Lung (tissue), 12 donors: ENCODE measurements around the gene ADAMTSL1. TPM values are rescaled to one million over a fixed set of nuclear protein-coding genes. Genes with fewer than 3 reads are reported as not detected.
"Not testable (repeated sequence)": the region's sequence is repeated elsewhere in the genome, so short reads cannot be mapped to it uniquely, and the experiment has no call there.

Source experiments
- ATAC-seq: fragments of 200-7000 bp; cut with Tn5 transposase; one replicate; pipeline ENCODE4 v1.9.1; 2020; ENCODE audit warnings: moderate number of reproducible peaks; ENCODE audit not compliant: insufficient read depth, low FRiP score
- DNase-seq, 3 donors: peaks; one replicate each; pipeline ENCODE4 v3.0.0-alpha.2; 2013 to 2017
- H3K27ac ChIP-seq, 2 donors: one replicate each; pipeline ENCODE4 v1.5.1; 2013; ENCODE audit warnings: mild to moderate bottlenecking in 2 of 2, moderate library complexity in 2 of 2, control low read depth in 1 of 2, inconsistent platforms in 1 of 2, low read depth in 1 of 2, low read length in 1 of 2
- H3K27me3 ChIP-seq, 3 donors: one replicate each; pipeline ENCODE4 v1.5.1; 2013; ENCODE audit warnings: low read length in 2 of 3; ENCODE audit not compliant: control insufficient read depth in 3 of 3, insufficient read depth in 3 of 3
- H3K36me3 ChIP-seq, 4 donors: one replicate each; pipeline ENCODE4 v1.5.1; 2013; ENCODE audit warnings: low read length in 4 of 4, mild to moderate bottlenecking in 1 of 4, moderate library complexity in 1 of 4; ENCODE audit not compliant: control insufficient read depth in 4 of 4, insufficient read depth in 4 of 4
- H3K4me1 ChIP-seq, 5 donors: one replicate each; pipeline ENCODE4 v1.5.1; 2013; ENCODE audit warnings: low read length in 5 of 5, mild to moderate bottlenecking in 2 of 5, moderate library complexity in 1 of 5; ENCODE audit not compliant: control insufficient read depth in 5 of 5, insufficient read depth in 5 of 5
- H3K4me3 ChIP-seq: one replicate; pipeline ENCODE4 v1.5.1; 2013; ENCODE audit warnings: mild to moderate bottlenecking, control low read depth, moderate library complexity
- H3K9ac ChIP-seq, 2 donors: one replicate each; pipeline ENCODE4 v1.5.1; 2013; ENCODE audit warnings: low read length in 2 of 2, control low read depth in 1 of 2; ENCODE audit not compliant: insufficient read depth in 1 of 2
- H3K9me3 ChIP-seq, 4 donors: one replicate each; pipeline ENCODE4 v1.5.1; 2013; ENCODE audit warnings: low read length in 3 of 4, mild to moderate bottlenecking in 1 of 4, moderate library complexity in 1 of 4; ENCODE audit not compliant: control insufficient read depth in 4 of 4, insufficient read depth in 3 of 4
- WGBS, 2 donors: extraction: QIAGEN DNeasy Blood & Tissue Kit; methylation state at CpG; one replicate each; pipeline ENCODE4 v1.1.7; 2013; 5-methylcytosine and 5-hydroxymethylcytosine counted together
- polyA plus RNA-seq, 2 donors: library from polyadenylated mRNA; stranded (reverse); fragments of 200-250 nt; gene quantifications; one replicate each; pipeline ENCODE4 v1.2.1, GENCODE V29; 2013
- total RNA-seq, 2 donors: library from RNA; depleted of rRNA in 1 of 2; stranded (reverse); fragments of >200 nt in 1 of 2; gene quantifications; one replicate each; pipeline ENCODE4 v1.2.1, GENCODE V29; 2014 to 2021
- TF ChIP-seq, protein P1 (sequence below): IDR thresholded peaks from 2 replicates; pipeline ENCODE4 v1.5.1; 2012; ENCODE audit warnings: mild to moderate bottlenecking; ENCODE audit errors: control extremely low read depth, extremely low read depth
- donor health status: control.
- donor health status: control.
- donor health status: Bipolar disorder and iron deficiency.
- donor health status: healthy.
- donor health status: DM: yes; HTN: yes; CAD: no.

The ADAMTSL1 gene
- total and polyA plus RNA-seq, 4 donors = 0.25 to 36.2 (median 1.4) TPM

GRCh38 chr9:18865542-18865941 lies 391.6 kb downstream of the ADAMTSL1 start:
- H3K9me3 ChIP-seq = peaks cover 0 to 12% (median 2%) of the 10 kb centered on the region in 4 donors
- ATAC-seq (no peak), DNase-seq (no peak)
- no peak overlapping the region for H3K9ac ChIP-seq
- WGBS, 2 donors = 90 to 96% methylated on average over 3 of the region's 3 CpGs
- H3K27me3 ChIP-seq = no peaks in the 10 kb centered on the region
- TF ChIP-seq, protein P1, sequence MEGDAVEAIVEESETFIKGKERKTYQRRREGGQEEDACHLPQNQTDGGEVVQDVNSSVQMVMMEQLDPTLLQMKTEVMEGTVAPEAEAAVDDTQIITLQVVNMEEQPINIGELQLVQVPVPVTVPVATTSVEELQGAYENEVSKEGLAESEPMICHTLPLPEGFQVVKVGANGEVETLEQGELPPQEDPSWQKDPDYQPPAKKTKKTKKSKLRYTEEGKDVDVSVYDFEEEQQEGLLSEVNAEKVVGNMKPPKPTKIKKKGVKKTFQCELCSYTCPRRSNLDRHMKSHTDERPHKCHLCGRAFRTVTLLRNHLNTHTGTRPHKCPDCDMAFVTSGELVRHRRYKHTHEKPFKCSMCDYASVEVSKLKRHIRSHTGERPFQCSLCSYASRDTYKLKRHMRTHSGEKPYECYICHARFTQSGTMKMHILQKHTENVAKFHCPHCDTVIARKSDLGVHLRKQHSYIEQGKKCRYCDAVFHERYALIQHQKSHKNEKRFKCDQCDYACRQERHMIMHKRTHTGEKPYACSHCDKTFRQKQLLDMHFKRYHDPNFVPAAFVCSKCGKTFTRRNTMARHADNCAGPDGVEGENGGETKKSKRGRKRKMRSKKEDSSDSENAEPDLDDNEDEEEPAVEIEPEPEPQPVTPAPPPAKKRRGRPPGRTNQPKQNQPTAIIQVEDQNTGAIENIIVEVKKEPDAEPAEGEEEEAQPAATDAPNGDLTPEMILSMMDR = no peak
- H3K36me3 ChIP-seq = no peaks in the 10 kb centered on the region
- H3K27ac ChIP-seq = no peak overlapping the region
- H3K4me3 ChIP-seq = no peak overlapping the region
- peaks cover 0 to 34% (median 8%) of the 10 kb centered on the region in 5 donors for H3K4me1 ChIP-seq

- Histone ChIP-seq H3K4me3 (no peak overlapping the region), H3K9me3 (peaks cover 0 to 12% (median 2%) of the 10 kb centered on the region in 4 donors), H3K9ac (no peak overlapping the region), H3K4me1 (peaks cover 0 to 33% (median 3%) of the 10 kb centered on the region in 5 donors), H3K36me3 (no peaks in the 10 kb centered on the region), H3K27me3 (no peaks in the 10 kb centered on the region), H3K27ac (no peak overlapping the region)
- no peak for ATAC-seq
- WGBS, 2 donors = 95 to 96% methylated on average over 4 of the region's 4 CpGs
- DNase-seq = no peak
- TF ChIP-seq, protein P1 = no peak
Observed at GRCh38 chr9:18866121-18866831, 392.3 kb downstream of the ADAMTSL1 start.

GRCh38 chr9:18869725-18870124 lies 395.8 kb downstream of the ADAMTSL1 start:
- TF ChIP-seq, protein P1 = no peak
- Histone ChIP-seq H3K27ac (no peak overlapping the region), H3K4me1 (peaks cover 0 to 1% (median 0%) of the 10 kb centered on the region in 5 donors), H3K27me3 (no peaks in the 10 kb centered on the region), H3K4me3 (no peak overlapping the region), H3K36me3 (no peaks in the 10 kb centered on the region), H3K9me3 (peaks cover 0 to 12% (median 2%) of the 10 kb centered on the region in 4 donors), H3K9ac (no peak overlapping the region)
- DNase-seq (no peak), ATAC-seq (no peak)

DNA sequence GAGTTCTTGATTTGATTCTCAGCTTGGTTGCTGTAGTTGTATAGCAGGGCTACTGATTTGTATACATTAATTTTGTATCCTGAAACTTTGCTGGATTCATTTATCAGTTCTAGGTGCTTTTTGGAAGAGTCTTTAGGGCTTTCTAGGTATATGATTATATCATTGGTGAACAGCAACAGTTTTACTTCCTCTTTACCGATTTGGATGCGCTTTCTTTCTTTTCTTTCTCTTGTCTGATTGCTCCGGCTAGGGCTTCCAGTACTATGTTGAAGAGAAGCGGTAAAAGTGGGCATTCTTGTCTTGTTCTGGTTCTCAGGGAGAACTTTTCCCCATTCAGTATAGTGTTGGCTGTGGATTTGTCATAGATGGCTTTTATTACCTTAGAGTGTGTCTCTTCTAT lies 400.1 kb downstream of the ADAMTSL1 start:
- Histone ChIP-seq H3K4me3 (no peak overlapping the region), H3K9me3 (peaks cover 0 to 6% (median 2%) of the 10 kb centered on the region in 4 donors), H3K27ac (no peak overlapping the region), H3K36me3 (no peaks in the 10 kb centered on the region), H3K4me1 (no peaks in the 10 kb centered on the region), H3K27me3 (no peaks in the 10 kb centered on the region), H3K9ac (no peak overlapping the region)
- TF ChIP-seq, protein P1 = no peak
- ATAC-seq = no peak
- DNase-seq = no peak
- WGBS, 2 donors = 84 to 92% methylated on average over 4 of the region's 4 CpGs

DNA sequence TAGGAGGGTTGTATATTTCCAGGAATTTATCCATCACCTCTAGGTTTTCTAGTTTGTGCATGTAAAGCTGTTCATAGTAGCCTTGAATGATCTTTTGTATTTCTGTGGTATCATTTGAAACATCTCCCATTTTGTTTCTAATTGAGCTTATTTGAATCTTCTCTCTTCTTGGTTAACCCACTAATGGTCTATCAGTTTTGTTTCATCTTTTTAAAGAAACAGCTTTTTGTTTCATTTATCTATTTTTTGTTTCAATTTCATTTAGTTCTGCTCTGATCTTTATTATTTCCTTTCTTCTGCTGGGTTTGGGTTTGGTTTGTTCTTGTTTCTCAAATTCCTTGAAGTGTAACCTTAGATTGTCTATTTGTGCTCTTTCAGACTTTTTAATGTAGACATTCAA lies 401.0 kb downstream of the ADAMTSL1 start:
- not testable (repeated sequence) for H3K9me3 ChIP-seq, ATAC-seq

More for the DNA sequence above, 401.0 kb downstream of the ADAMTSL1 start:
- DNase-seq, H3K27ac ChIP-seq, H3K4me1 ChIP-seq, H3K27me3 ChIP-seq, H3K4me3 ChIP-seq, H3K36me3 ChIP-seq, H3K9ac ChIP-seq: not testable (repeated sequence)
